Tibial nerve (tissue), 4 donors: Measurements from ENCODE around the gene RPL28.

ENCODE experiments used
- EP300 ChIP-seq, 2 donors: sonication (generic); formaldehyde crosslinking; IDR thresholded peaks; one replicate each; pipeline ENCODE4 v1.6.1; 2017; ENCODE audit warnings: antibody characterized with exemption in 2 of 2, mild to moderate bottlenecking in 1 of 2
- TF ChIP-seq, protein P1 (sequence below), 5 experiments: fragments of 200-600 bp in 3 of 5; fragments of 450-650 bp in 2 of 5; sonication (generic) in 3 of 5; IDR thresholded peaks; one replicate each; pipeline ENCODE4 v1.5.1; 2016 to 2019; ENCODE audit warnings: antibody characterized with exemption in 5 of 5, mild to moderate bottlenecking in 3 of 5, moderate library complexity in 2 of 5

DNA sequence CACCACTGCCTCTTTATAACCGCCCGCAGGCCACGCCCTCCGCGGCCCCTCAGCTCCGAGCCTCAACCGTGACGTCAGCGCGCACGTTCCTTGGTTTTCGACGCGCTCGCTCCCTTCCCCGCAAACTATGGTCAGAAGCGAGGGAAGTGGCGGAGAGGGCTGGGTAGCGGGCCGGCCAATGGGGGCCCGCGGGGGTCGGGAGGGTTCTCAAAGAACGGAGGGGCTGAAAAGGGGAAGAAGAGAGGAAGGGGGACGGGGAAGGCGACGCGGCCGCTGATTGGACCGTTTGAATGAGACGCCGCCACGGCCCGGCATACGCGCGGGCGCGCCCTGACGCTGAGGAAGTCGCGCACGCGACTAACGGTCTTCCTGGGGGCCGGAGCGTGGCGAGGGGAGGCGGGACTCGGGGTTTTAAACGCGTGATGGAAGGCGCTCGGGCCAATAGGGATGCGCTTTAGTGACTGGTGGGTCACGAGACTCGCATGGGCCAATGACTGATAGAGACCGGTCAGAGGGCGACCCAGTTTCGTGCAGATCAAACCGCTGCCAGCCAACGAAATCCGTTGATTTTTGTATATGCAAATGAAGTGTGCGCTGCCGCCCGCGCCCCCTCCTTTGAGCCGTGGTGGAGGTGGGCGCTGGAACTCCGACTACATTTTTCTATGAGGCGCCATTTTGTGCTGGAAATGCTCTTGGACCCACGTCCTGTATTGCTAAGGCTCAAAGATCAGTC is 22.2 kb downstream of the RPL28 start:
- TF ChIP-seq, protein P1, sequence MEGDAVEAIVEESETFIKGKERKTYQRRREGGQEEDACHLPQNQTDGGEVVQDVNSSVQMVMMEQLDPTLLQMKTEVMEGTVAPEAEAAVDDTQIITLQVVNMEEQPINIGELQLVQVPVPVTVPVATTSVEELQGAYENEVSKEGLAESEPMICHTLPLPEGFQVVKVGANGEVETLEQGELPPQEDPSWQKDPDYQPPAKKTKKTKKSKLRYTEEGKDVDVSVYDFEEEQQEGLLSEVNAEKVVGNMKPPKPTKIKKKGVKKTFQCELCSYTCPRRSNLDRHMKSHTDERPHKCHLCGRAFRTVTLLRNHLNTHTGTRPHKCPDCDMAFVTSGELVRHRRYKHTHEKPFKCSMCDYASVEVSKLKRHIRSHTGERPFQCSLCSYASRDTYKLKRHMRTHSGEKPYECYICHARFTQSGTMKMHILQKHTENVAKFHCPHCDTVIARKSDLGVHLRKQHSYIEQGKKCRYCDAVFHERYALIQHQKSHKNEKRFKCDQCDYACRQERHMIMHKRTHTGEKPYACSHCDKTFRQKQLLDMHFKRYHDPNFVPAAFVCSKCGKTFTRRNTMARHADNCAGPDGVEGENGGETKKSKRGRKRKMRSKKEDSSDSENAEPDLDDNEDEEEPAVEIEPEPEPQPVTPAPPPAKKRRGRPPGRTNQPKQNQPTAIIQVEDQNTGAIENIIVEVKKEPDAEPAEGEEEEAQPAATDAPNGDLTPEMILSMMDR (IDR thresholded peaks at IDR 0.05) = peak in 1 of 5 experiments; percentile 10
- peak; percentile 73 to 91 for TF ChIP-seq EP300 (IDR thresholded peaks at IDR 0.05)
